Thymus (tissue), 11 donors: ENCODE results near the gene KCNIP1. TPM values are rescaled to one million over a fixed set of nuclear protein-coding genes. Genes with fewer than 3 reads are reported as not detected.

Experiments used
- DNase-seq, 9 donors: peaks; one replicate each; pipeline ENCODE4 v3.0.0-alpha.2; 2013; ENCODE audit warnings: low spot score in 9 of 9, low read depth in 6 of 9, missing footprints in 1 of 9
- H3K27ac ChIP-seq, 2 donors: one replicate each; pipeline ENCODE4 v1.5.1; 2013; ENCODE audit warnings: control low read depth in 1 of 2, low read depth in 1 of 2, low read length in 1 of 2, mild to moderate bottlenecking in 1 of 2, moderate library complexity in 1 of 2
- H3K27me3 ChIP-seq, 2 donors: one replicate each; pipeline ENCODE4 v1.5.1; 2013; ENCODE audit warnings: low read length in 1 of 2; ENCODE audit not compliant: control insufficient read depth in 2 of 2, insufficient read depth in 1 of 2
- H3K36me3 ChIP-seq, 2 donors: one replicate each; pipeline ENCODE4 v1.5.1; 2013; ENCODE audit warnings: low read length in 1 of 2, mild to moderate bottlenecking in 1 of 2, moderate library complexity in 1 of 2; ENCODE audit not compliant: control insufficient read depth in 2 of 2, insufficient read depth in 2 of 2
- H3K4me1 ChIP-seq, 2 donors: one replicate each; pipeline ENCODE4 v1.5.1; 2013; ENCODE audit warnings: low read length in 2 of 2; ENCODE audit not compliant: control insufficient read depth in 2 of 2, insufficient read depth in 2 of 2
- H3K4me3 ChIP-seq, 2 donors: one replicate each; pipeline ENCODE4 v1.5.1; 2013; ENCODE audit warnings: low read length in 2 of 2, control low read depth in 1 of 2, mild to moderate bottlenecking in 1 of 2
- H3K9me3 ChIP-seq, 2 donors: one replicate each; pipeline ENCODE4 v1.5.1; 2013; ENCODE audit warnings: low read length in 1 of 2, mild to moderate bottlenecking in 1 of 2; ENCODE audit not compliant: control insufficient read depth in 2 of 2, insufficient read depth in 1 of 2
- WGBS: extraction: QIAGEN DNeasy Blood & Tissue Kit; methylation state at CpG from one replicate; pipeline ENCODE4 v1.1.7; 2013; 5-methylcytosine and 5-hydroxymethylcytosine counted together
- polyA plus RNA-seq: library from polyadenylated mRNA; stranded (reverse); fragments of 200-250 nt; gene quantifications from one replicate; pipeline ENCODE4 v1.2.3, GENCODE V29; 2013
- total RNA-seq: library from RNA; stranded (reverse); fragments of 120-200 nt; gene quantifications from one replicate; pipeline ENCODE4 v1.2.4, GENCODE V29; 2013
- donor health status: healthy.

KCNIP1 gene
- total and polyA plus RNA-seq, 2 donors, result 0.09 to 0.23 TPM

GRCh38 chr5:170700503-170700902 lies 196.7 kb downstream of the KCNIP1 start:
- Histone ChIP-seq H3K36me3 (no peaks in the 10 kb centered on the region), H3K9me3 (no peaks in the 10 kb centered on the region), H3K4me3 (no peak overlapping the region), H3K27ac (no peak overlapping the region), H3K27me3 (peaks cover 0 to 2% of the 10 kb centered on the region in 2 donors), H3K4me1 (no peaks in the 10 kb centered on the region)
- DNase-seq, result no peak
- 89% methylated on average over 5 of the region's 5 CpGs for WGBS

- H3K9me3 ChIP-seq, result no peaks in the 10 kb centered on the region
- H3K4me1 ChIP-seq, result no peaks in the 10 kb centered on the region
- no peak overlapping the region for H3K4me3 ChIP-seq
- no peaks in the 10 kb centered on the region for H3K36me3 ChIP-seq
- 81% methylated on average over 6 of the region's 6 CpGs for WGBS
- peaks cover 0 to 2% of the 10 kb centered on the region in 2 donors for H3K27me3 ChIP-seq
- no peak for DNase-seq
- H3K27ac ChIP-seq, result no peak overlapping the region
Measured at GRCh38 chr5:170701334-170701733, 197.5 kb downstream of the KCNIP1 start.

DNA sequence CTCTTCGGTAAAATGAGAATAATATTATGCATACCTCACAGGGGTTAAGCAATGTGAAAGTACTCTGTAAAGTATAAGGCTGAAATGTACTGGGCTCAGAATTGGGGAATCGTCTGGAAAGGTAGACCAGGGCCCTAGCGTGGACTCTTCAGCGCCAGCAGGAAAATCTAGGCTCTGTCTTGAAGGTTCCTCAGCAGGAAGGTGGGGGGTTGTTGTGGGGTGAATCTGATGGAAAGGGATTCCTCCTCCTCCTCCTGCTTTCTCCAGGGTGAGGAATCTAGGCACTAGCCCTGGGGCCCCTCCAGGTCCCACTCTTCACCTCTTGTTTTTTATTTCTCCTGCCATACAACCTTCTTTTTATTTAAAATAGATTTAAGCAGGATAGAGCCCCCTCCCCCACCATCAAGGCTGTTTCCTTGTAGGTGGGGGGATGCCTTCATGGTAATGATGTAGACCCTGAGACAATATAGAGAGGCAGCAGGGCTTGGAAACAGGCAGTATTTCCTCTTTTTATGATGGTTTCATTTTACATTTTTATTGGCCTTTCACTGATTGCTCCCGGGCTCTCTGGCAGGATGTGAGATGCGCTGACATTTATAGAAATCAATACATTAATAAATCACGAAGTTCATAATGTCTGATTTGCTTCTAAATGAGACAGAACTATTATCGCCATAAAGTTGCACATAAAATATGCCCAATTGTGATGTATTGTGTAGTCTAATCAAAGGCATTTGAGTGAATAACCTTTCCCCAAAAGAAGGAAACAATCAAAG lies 200.8 kb downstream of the KCNIP1 start:
- Histone ChIP-seq H3K36me3 (no peaks in the 10 kb centered on the region), H3K27me3 (peaks cover 0 to 2% of the 10 kb centered on the region in 2 donors), H3K9me3 (no peaks in the 10 kb centered on the region), H3K4me3 (no peak overlapping the region), H3K4me1 (no peaks in the 10 kb centered on the region), H3K27ac (no peak overlapping the region)
- no peak for DNase-seq
- WGBS, result 78% methylated on average over 7 of the region's 8 CpGs

DNA sequence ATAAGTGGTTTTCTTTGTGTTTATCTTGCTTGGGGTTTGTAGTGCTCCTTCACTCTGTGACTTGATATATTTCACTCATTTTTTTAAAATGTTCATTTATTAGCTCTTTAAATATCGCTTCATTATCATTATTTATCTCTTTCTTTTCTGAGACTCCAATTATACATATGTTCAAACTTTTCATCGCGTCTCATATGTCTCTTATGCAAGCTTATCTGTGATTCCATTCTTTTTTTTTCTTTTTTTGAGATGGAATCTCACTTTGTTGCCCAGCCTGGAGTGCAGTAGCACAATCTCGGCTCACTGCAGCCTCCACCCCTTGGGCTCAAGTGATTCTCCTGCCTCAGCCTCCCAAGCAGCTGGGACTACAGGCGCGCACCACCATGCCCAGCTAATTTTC lies 205.8 kb downstream of the KCNIP1 start:
- H3K36me3 ChIP-seq, result no peaks in the 10 kb centered on the region
- no peak overlapping the region for H3K4me3 ChIP-seq
- H3K9me3 ChIP-seq, result no peaks in the 10 kb centered on the region
- no peaks in the 10 kb centered on the region for H3K4me1 ChIP-seq
- DNase-seq, result no peak
- H3K27ac ChIP-seq, result no peak overlapping the region
- H3K27me3 ChIP-seq, result no peaks in the 10 kb centered on the region
- WGBS, result 79% methylated on average over 6 of the region's 6 CpGs

DNA sequence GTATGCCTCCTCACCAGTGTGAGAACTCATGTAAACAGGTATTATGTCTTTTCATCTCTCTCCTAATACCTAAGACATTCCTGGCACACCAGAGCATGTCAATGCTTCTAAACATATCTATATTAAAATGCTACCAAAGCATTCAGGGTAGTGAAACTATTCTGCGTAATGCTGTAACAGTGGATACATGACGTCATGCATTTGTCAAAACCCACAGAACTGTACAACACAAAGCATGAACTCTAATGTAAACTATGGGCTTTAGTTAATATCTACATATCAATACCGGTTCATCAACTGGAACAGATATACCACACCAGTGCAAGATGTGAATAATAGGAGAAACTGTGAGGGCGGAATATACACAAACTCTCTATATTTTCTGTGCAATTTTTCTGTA lies 207.5 kb downstream of the KCNIP1 start:
- 85% methylated on average over 4 of the region's 4 CpGs for WGBS
- no peak overlapping the region for H3K4me3 ChIP-seq
- no peaks in the 10 kb centered on the region for H3K9me3 ChIP-seq
- H3K27ac ChIP-seq, result no peak overlapping the region
- H3K36me3 ChIP-seq, result no peaks in the 10 kb centered on the region
- DNase-seq, result no peak
- no peaks in the 10 kb centered on the region for H3K4me1 ChIP-seq
- H3K27me3 ChIP-seq, result no peaks in the 10 kb centered on the region

- Histone ChIP-seq H3K27me3 (no peaks in the 10 kb centered on the region), H3K4me1 (no peaks in the 10 kb centered on the region), H3K27ac (no peak overlapping the region), H3K36me3 (no peaks in the 10 kb centered on the region), H3K4me3 (no peak overlapping the region), H3K9me3 (no peaks in the 10 kb centered on the region)
- 95% methylated on average over 5 of the region's 5 CpGs for WGBS
- DNase-seq, result no peak
Measured at GRCh38 chr5:170715141-170715540, 211.3 kb downstream of the KCNIP1 start.

GRCh38 chr5:170716396-170716795 lies 212.6 kb downstream of the KCNIP1 start:
- Histone ChIP-seq H3K27me3 (peaks cover 0 to 4% of the 10 kb centered on the region in 2 donors), H3K9me3 (no peaks in the 10 kb centered on the region), H3K27ac (no peak overlapping the region), H3K4me3 (no peak overlapping the region), H3K4me1 (no peaks in the 10 kb centered on the region), H3K36me3 (no peaks in the 10 kb centered on the region)
- no peak for DNase-seq
- 71% methylated on average over 4 of the region's 4 CpGs for WGBS

GRCh38 chr5:170719551-170719950 lies 215.7 kb downstream of the KCNIP1 start:
- WGBS, result 97% methylated on average over 3 of the region's 3 CpGs
- no peak for DNase-seq
- H3K36me3 ChIP-seq, result no peaks in the 10 kb centered on the region
- H3K27me3 ChIP-seq, result peaks cover 0 to 4% of the 10 kb centered on the region in 2 donors
- no peaks in the 10 kb centered on the region for H3K9me3 ChIP-seq
- H3K4me3 ChIP-seq, result no peak overlapping the region
- H3K27ac ChIP-seq, result no peak overlapping the region
- no peaks in the 10 kb centered on the region for H3K4me1 ChIP-seq

GRCh38 chr5:170720179-170720578 lies 216.4 kb downstream of the KCNIP1 start:
- 85% methylated on average over 4 of the region's 4 CpGs for WGBS
- DNase-seq, result no peak
- Histone ChIP-seq H3K9me3 (no peaks in the 10 kb centered on the region), H3K4me1 (no peaks in the 10 kb centered on the region), H3K36me3 (no peaks in the 10 kb centered on the region), H3K4me3 (no peak overlapping the region), H3K27me3 (peaks cover 0 to 4% of the 10 kb centered on the region in 2 donors), H3K27ac (no peak overlapping the region)
